Naive thymus-derived CD4-positive, alpha-beta T cell (primary cell): ENCODE results near the gene DHX15. TPM values are rescaled to one million over a fixed set of nuclear protein-coding genes. Genes with fewer than 3 reads are reported as not detected.

Source experiments
- ATAC-seq: fragments of 150-1000 bp; cut with Tn5 transposase; 2 replicates; pipeline ENCODE4 v1.10.0; 2021; ENCODE audit warnings: mild to moderate bottlenecking, moderate library complexity
- CTCF ChIA-PET: fragments of 350-600 bp; sonication (Branson Sonifier 250); formaldehyde crosslinking; loops from one replicate; lab custom pipeline; 2021; ENCODE audit warnings: antibody characterized with exemption; lab: Charles Lee
- POLR2A ChIA-PET: fragments of 350-600 bp; sonication (Branson Sonifier 250); formaldehyde crosslinking; loops from one replicate; lab custom pipeline; 2021; ENCODE audit warnings: antibody characterized with exemption, inconsistent platforms; lab: Charles Lee
- DNase-seq, 9 donors: peaks; one replicate each; pipeline versions ENCODE4 v3.0.0 to v3.0.0-alpha.2; 2020 to 2022; ENCODE audit warnings: mixed read lengths in 1 of 9
- H3K27ac ChIP-seq: one replicate; pipeline ENCODE4 v1.7.0; 2013; ENCODE audit warnings: mild to moderate bottlenecking, low read depth, low read length, moderate library complexity
- H3K27me3 ChIP-seq, 2 donors: one replicate each; pipeline ENCODE4 v1.7.0; 2013; ENCODE audit warnings: low read length in 2 of 2, mild to moderate bottlenecking in 2 of 2, moderate library complexity in 2 of 2; ENCODE audit not compliant: control insufficient read depth in 2 of 2, insufficient read depth in 2 of 2
- H3K36me3 ChIP-seq, 3 experiments: 1 replicate in 2 of 3; 2 replicates in 1 of 3; pipeline ENCODE4 v1.7.0; 2013; ENCODE audit warnings: low read length in 3 of 3, mild to moderate bottlenecking in 3 of 3, moderate library complexity in 1 of 3; ENCODE audit not compliant: insufficient read depth in 3 of 3, control insufficient read depth in 2 of 3
- H3K4me1 ChIP-seq, 2 donors: one replicate each; pipeline ENCODE4 v1.7.0; 2013; ENCODE audit warnings: low read length in 2 of 2, mild to moderate bottlenecking in 2 of 2, moderate library complexity in 1 of 2; ENCODE audit not compliant: control insufficient read depth in 2 of 2, insufficient read depth in 2 of 2
- H3K4me3 ChIP-seq: 2 replicates; pipeline ENCODE4 v1.7.0; 2013; ENCODE audit warnings: mild to moderate bottlenecking, low read length
- H3K9me3 ChIP-seq, 3 experiments: 1 replicate in 2 of 3; 2 replicates in 1 of 3; pipeline ENCODE4 v1.7.0; 2013; ENCODE audit warnings: low read length in 3 of 3; ENCODE audit not compliant: control insufficient read depth in 2 of 3
- H3K27ac Mint-ChIP-seq, 9 donors: one replicate each; pipeline ENCODE4 v1.8.0; 2020 to 2022; ENCODE audit warnings: mixed read lengths in 9 of 9, mild to moderate bottlenecking in 8 of 9, moderate library complexity in 5 of 9, inconsistent platforms in 2 of 9
- H3K27me3 Mint-ChIP-seq, 5 donors: one replicate each; pipeline ENCODE4 v1.8.0; 2021 to 2022; ENCODE audit warnings: mixed read lengths in 5 of 5, mild to moderate bottlenecking in 1 of 5
- H3K36me3 Mint-ChIP-seq, 5 donors: one replicate each; pipeline ENCODE4 v1.8.0; 2020 to 2022; ENCODE audit warnings: mixed read lengths in 5 of 5, mild to moderate bottlenecking in 3 of 5, inconsistent platforms in 1 of 5
- H3K4me1 Mint-ChIP-seq, 7 donors: one replicate each; pipeline ENCODE4 v1.8.0; 2020 to 2022; ENCODE audit warnings: mixed read lengths in 7 of 7, mild to moderate bottlenecking in 3 of 7, inconsistent platforms in 1 of 7
- H3K4me3 Mint-ChIP-seq, 10 donors: one replicate each; pipeline ENCODE4 v1.8.0; 2020 to 2022; ENCODE audit warnings: mild to moderate bottlenecking in 10 of 10, mixed read lengths in 10 of 10, moderate library complexity in 6 of 10, inconsistent platforms in 2 of 10
- H3K9me3 Mint-ChIP-seq, 11 donors: one replicate each; pipeline ENCODE4 v1.8.0; 2020 to 2022; ENCODE audit warnings: mixed read lengths in 11 of 11, mild to moderate bottlenecking in 4 of 11, inconsistent platforms in 1 of 11, moderate library complexity in 1 of 11
- intact Hi-C, 2 donors: fragments of 100-400 bp; cut with micrococcal nuclease; formaldehyde crosslinking; loops; one replicate each; pipeline ENCODE4 v1.15.1; 2023
- microRNA-seq: library from miRNA; unstranded; fragments of <30 nt; microRNA quantifications from one replicate; pipeline ENCODE4 v1.2.0, GENCODE V29; 2022; ENCODE audit warnings: borderline microRNAs expressed
- polyA plus RNA-seq, 2 donors: library from polyadenylated mRNA; unstranded; fragments of 300-500 nt; fragmentation: Illumina TruSeq; gene quantifications; one replicate each; pipeline ENCODE4 v1.2.3, GENCODE V29; 2021
- total RNA-seq, 6 experiments: library from RNA in 5 of 6; stranded (reverse) in 5 of 6; gene quantifications; 1 replicate in 5 of 6; 2 replicates in 1 of 6; pipeline ENCODE4 v1.2.3 and lab custom pipeline; 2021 to 2026

The DHX15 gene
- total and polyA plus RNA-seq, 7 experiments from 2014 or later: 44.5 to 186 (median 139) TPM

DNA sequence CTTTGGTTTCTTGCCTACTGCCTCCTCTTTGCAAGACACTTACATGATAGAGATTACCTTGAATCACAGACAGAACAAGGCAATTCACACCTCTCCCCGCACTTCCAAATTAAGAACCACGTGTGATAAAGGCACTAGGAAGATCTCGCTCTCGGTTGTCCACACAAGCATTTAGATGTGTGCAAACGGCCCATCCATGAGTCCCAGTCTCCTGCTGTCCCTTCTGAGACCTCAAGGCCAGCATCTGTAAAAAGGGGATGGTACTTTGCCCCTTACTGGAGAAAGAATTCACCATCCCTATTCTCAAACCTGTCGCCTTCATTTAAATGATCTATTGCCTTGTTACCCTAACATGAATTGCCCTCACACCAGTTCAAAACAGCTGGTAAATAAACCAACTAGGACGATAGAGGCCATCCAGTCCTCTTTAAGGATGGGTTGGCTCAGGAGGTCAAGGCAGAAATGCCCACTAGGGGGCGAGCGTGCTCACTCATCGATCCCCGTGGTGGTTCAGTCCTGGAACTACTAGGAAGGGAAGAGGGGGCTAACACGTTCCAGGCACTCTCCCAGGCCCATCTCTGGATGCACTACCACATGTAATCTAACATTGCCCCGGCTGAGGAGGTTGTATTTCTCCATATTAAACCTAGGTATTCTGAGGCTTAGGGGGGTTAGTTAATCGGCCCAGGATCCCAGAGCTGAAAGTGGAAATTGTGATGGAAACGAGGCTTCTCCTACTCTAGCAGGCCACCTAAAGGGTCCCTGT, 95.8 kb downstream of the DHX15 start:
- intact Hi-C loops: loop anchor here in 1 of 2 donors (1.0 to 10.0 kb wide), 3 partner anchors 70 to 656 kb away; no protein-coding TSS in a partner anchor
- H3K9me3 ChIP-seq: peaks cover 0 to 3% (median 0%) of the 10 kb centered on the region in 3 experiments
- DNase-seq (peak in 3 of 9 donors; percentile 9 to 70 (median 34)), ATAC-seq (peak; percentile 61)
- H3K4me1 ChIP-seq: no peaks in the 10 kb centered on the region
- H3K4me3 Mint-ChIP-seq: no peak overlapping the region
- peaks cover 8 to 33% (median 21%) of the 10 kb centered on the region in 5 donors for H3K27me3 Mint-ChIP-seq
- peaks cover 0 to 5% (median 0%) of the 10 kb centered on the region in 11 donors for H3K9me3 Mint-ChIP-seq
- H3K36me3 Mint-ChIP-seq: no peaks in the 10 kb centered on the region
- H3K36me3 ChIP-seq: no peaks in the 10 kb centered on the region
- peaks cover 0 to 4% (median 0%) of the 10 kb centered on the region in 7 donors for H3K4me1 Mint-ChIP-seq
- H3K27ac Mint-ChIP-seq: no peak overlapping the region
- no peak overlapping the region for H3K4me3 ChIP-seq
- ChIA-PET CTCF (interaction anchor here (0.6 kb wide), 1 partner anchor 1043 kb away, joined by 3 read pairs; no protein-coding TSS in a partner anchor), POLR2A (no interaction called here)
- no peaks in the 10 kb centered on the region for H3K27me3 ChIP-seq
- H3K27ac ChIP-seq: no peak overlapping the region

GRCh38 chr4:24482871-24483270, 101.5 kb downstream of the DHX15 start:
- Mint-ChIP-seq H3K27ac (no peak overlapping the region), H3K36me3 (no peaks in the 10 kb centered on the region), H3K4me1 (no peaks in the 10 kb centered on the region), H3K9me3 (peaks cover 0 to 4% (median 0%) of the 10 kb centered on the region in 11 donors), H3K27me3 (peaks cover 17 to 32% (median 31%) of the 10 kb centered on the region in 5 donors), H3K4me3 (no peak overlapping the region)
- H3K9me3 ChIP-seq: no peaks in the 10 kb centered on the region
- no peaks in the 10 kb centered on the region for H3K36me3 ChIP-seq
- no peak overlapping the region for H3K27ac ChIP-seq
- H3K4me3 ChIP-seq: no peak overlapping the region
- H3K4me1 ChIP-seq: no peaks in the 10 kb centered on the region
- peaks cover 0 to 3% of the 10 kb centered on the region in 2 donors for H3K27me3 ChIP-seq
- no peak for ATAC-seq
- ChIA-PET POLR2A (no interaction called here), CTCF (no interaction called here)
- DNase-seq: no peak
- intact Hi-C loops: loop anchor here in 1 of 2 donors (10.0 kb wide), 1 partner anchor 662 kb away; no protein-coding TSS in a partner anchor

- intact Hi-C loops: loop anchor here in 1 of 2 donors (10.0 kb wide), 1 partner anchor 897 kb away; the partner anchor contains the start of gene ANAPC4
- no peak for ATAC-seq
- POLR2A ChIA-PET: no interaction called here
- H3K4me3 ChIP-seq: no peak overlapping the region
- peaks cover 49 to 58% (median 54%) of the 10 kb centered on the region in 5 donors for H3K27me3 Mint-ChIP-seq
- no peak overlapping the region for H3K4me3 Mint-ChIP-seq
- H3K27me3 ChIP-seq: peaks cover 0 to 3% of the 10 kb centered on the region in 2 donors
- H3K36me3 ChIP-seq: no peaks in the 10 kb centered on the region
- H3K36me3 Mint-ChIP-seq: peaks cover 0 to 4% (median 0%) of the 10 kb centered on the region in 5 donors
- H3K9me3 Mint-ChIP-seq: peaks cover 0 to 4% (median 0%) of the 10 kb centered on the region in 11 donors
- no peaks in the 10 kb centered on the region for H3K9me3 ChIP-seq
- H3K4me1 Mint-ChIP-seq: peaks cover 3 to 10% (median 7%) of the 10 kb centered on the region in 7 donors
- no peak overlapping the region for H3K27ac ChIP-seq
- no peak for DNase-seq
- no peaks in the 10 kb centered on the region for H3K4me1 ChIP-seq
- H3K27ac Mint-ChIP-seq: no peak overlapping the region
- CTCF ChIA-PET: no interaction called here
Measured at GRCh38 chr4:24477919-24478318, 106.4 kb downstream of the DHX15 start.

Small RNAs within 50 kb of the gene (microRNA-seq; reads per million reads assigned to microRNA genes)
- gene MIR573: not detected

Other genes starting within 250 kb of the DHX15 start
- not detected for gene SOD3, start 211.0 kb upstream of the DHX15 start, total RNA-seq
- not detected for gene SOD3, start 211.0 kb upstream of the DHX15 start, polyA plus RNA-seq